DND-41 (cell line): ENCODE results near the gene ZC3H4.

Source experiments
- CTCF ChIP-seq: IDR thresholded peaks from 2 replicates; pipeline ENCODE4 v1.5.1; 2012; ENCODE audit warnings: borderline replicate concordance, low read length, moderate library complexity, mild to moderate bottlenecking; ENCODE audit not compliant: poor library complexity, severe bottlenecking; ENCODE audit errors: extremely low read depth
- EZH2 ChIP-seq: IDR thresholded peaks from 3 replicates; pipeline ENCODE4 v1.6.1; 2012; ENCODE audit warnings: borderline replicate concordance, low read depth, mild to moderate bottlenecking, moderate library complexity, low read length, inconsistent platforms; ENCODE audit not compliant: severe bottlenecking

- no peak for TF ChIP-seq CTCF
- no peak for TF ChIP-seq EZH2
Observed at GRCh38 chr19:47143322-47144073, 29.9 kb upstream of the ZC3H4 start.
